ENCODE results near the gene CHN2.

GRCh38 chr7:29495653-29496052 is 301.1 kb downstream of the CHN2 start:
- TF ChIP-seq CTCF (IDR thresholded peaks at IDR 0.05; ENCODE audit: insufficient read depth, low read length, poor library complexity, severe bottlenecking) = no peak
- TF ChIP-seq EZH2phosphoT487 (conservative IDR thresholded peaks at IDR 0.05; ENCODE audit: low read length) = no peak
